IMR-90 (cell line): ENCODE results near the gene RAET1G. TPM values are rescaled to one million over a fixed set of nuclear protein-coding genes. Genes with fewer than 3 reads are reported as not detected.
A peak's percentile ranks its signal among the peaks of the same experiment; 100 is the strongest.

Experiments
- ATAC-seq: fragments of 200-7000 bp; cut with Tn5 transposase; 2 replicates; pipeline ENCODE4 v1.9.1; 2020; ENCODE audit warnings: low read depth, mild to moderate bottlenecking, moderate library complexity
- BruUV-seq: library from RNA; stranded (reverse); fragments of 400-500 nt; replicated peaks from 2 replicates; lab custom pipeline; 2021; lab: Mats Ljungman, UMichigan
- CTCF ChIA-PET: fragments of 300-600 bp; formaldehyde crosslinking; extraction: SDS; loops from one replicate; lab custom pipeline; 2021; ENCODE audit warnings: antibody characterized with exemption; lab: Yijun Ruan, JAX
- POLR2A ChIA-PET: fragments of 300-600 bp; sonication (Branson Sonifier 250); formaldehyde crosslinking; loops from one replicate; lab custom pipeline; 2022; ENCODE audit warnings: antibody characterized with exemption; ENCODE audit not compliant: unreplicated experiment; lab: Charles Lee
- DNase-seq: peaks from one replicate; pipeline ENCODE4 v3.0.0; 2013
- H2AFZ ChIP-seq: replicated peaks from 2 replicates; pipeline ENCODE3; 2013; ENCODE audit warnings: low read length, mild to moderate bottlenecking; ENCODE audit not compliant: poor library complexity
- H2AK5ac ChIP-seq: 2 replicates; pipeline ENCODE4 v1.6.1; 2013; ENCODE audit warnings: low read depth, low read length, inconsistent platforms
- H2AK9ac ChIP-seq: replicated peaks from 2 replicates; pipeline ENCODE3; 2013; ENCODE audit warnings: mild to moderate bottlenecking, low read depth, low read length, moderate library complexity; ENCODE audit not compliant: poor library complexity
- H2BK120ac ChIP-seq: 2 replicates; pipeline ENCODE4 v1.6.1; 2013; ENCODE audit warnings: low read depth, low read length, inconsistent platforms
- H2BK15ac ChIP-seq: 3 replicates; pipeline ENCODE4 v1.6.1; 2013; ENCODE audit warnings: low read depth, low read length, inconsistent platforms
- H2BK20ac ChIP-seq: 2 replicates; pipeline ENCODE4 v1.6.1; 2013; ENCODE audit warnings: low read depth, mild to moderate bottlenecking, inconsistent platforms, low read length, moderate library complexity
- H2BK5ac ChIP-seq: 2 replicates; pipeline ENCODE4 v1.6.1; 2013; ENCODE audit warnings: mild to moderate bottlenecking, low read depth, low read length, inconsistent platforms; ENCODE audit not compliant: poor library complexity, severe bottlenecking
- H3K14ac ChIP-seq: replicated peaks from 2 replicates; pipeline ENCODE4 v1.6.1; 2013; ENCODE audit warnings: low read depth, low read length, inconsistent platforms
- H3K18ac ChIP-seq: 2 replicates; pipeline ENCODE4 v1.6.1; 2013; ENCODE audit warnings: low read depth, low read length, control low read depth
- H3K23ac ChIP-seq: 2 replicates; pipeline ENCODE4 v1.6.1; 2013; ENCODE audit warnings: low read depth, low read length, inconsistent platforms
- H3K27ac ChIP-seq: 2 replicates; pipeline ENCODE4 v1.5.1; 2013; ENCODE audit warnings: mild to moderate bottlenecking, control low read depth, low read length; ENCODE audit not compliant: insufficient read depth
- H3K27me3 ChIP-seq: 2 replicates; pipeline ENCODE4 v1.6.1; 2013; ENCODE audit warnings: low read length; ENCODE audit not compliant: control insufficient read depth, insufficient read depth
- H3K36me3 ChIP-seq: 2 replicates; pipeline ENCODE4 v1.6.1; 2013; ENCODE audit warnings: low read length, mixed read lengths; ENCODE audit not compliant: control insufficient read depth, insufficient read depth
- H3K4ac ChIP-seq: 2 replicates; pipeline ENCODE4 v1.6.1; 2013; ENCODE audit warnings: low read depth, low read length, inconsistent platforms
- H3K4me1 ChIP-seq: 2 replicates; pipeline ENCODE4 v1.6.1; 2013; ENCODE audit warnings: low read length, mixed read lengths; ENCODE audit not compliant: control insufficient read depth, insufficient read depth
- H3K4me2 ChIP-seq: 2 replicates; pipeline ENCODE4 v1.6.1; 2013; ENCODE audit warnings: low read depth, mild to moderate bottlenecking, control low read depth, low read length, moderate library complexity
- H3K4me3 ChIP-seq: 2 replicates; pipeline ENCODE4 v1.5.1; 2013; ENCODE audit warnings: low read depth, mild to moderate bottlenecking, control low read depth, low read length, moderate library complexity; ENCODE audit not compliant: insufficient read depth
- H3K56ac ChIP-seq: 2 replicates; pipeline ENCODE4 v1.6.1; 2013; ENCODE audit warnings: low read length, inconsistent platforms; ENCODE audit not compliant: insufficient read depth; ENCODE audit errors: extremely low read depth
- H3K79me1 ChIP-seq, 2 experiments: 2 replicates each; pipeline ENCODE4 v1.6.1; 2013; ENCODE audit warnings: low read length in 2 of 2, inconsistent platforms in 1 of 2, low read depth in 1 of 2
- H3K9ac ChIP-seq: 2 replicates; pipeline ENCODE4 v1.6.1; 2013; ENCODE audit warnings: low read depth, low read length, control low read depth
- H3K9me1 ChIP-seq: 2 replicates; pipeline ENCODE4 v1.6.1; 2013; ENCODE audit warnings: low read length, inconsistent platforms; ENCODE audit not compliant: insufficient read depth
- H3K9me3 ChIP-seq: 2 replicates; pipeline ENCODE4 v1.6.1; 2013; ENCODE audit warnings: low read length; ENCODE audit not compliant: control insufficient read depth, insufficient read depth
- H4K20me1 ChIP-seq: 2 replicates; pipeline ENCODE4 v1.6.1; 2013; ENCODE audit warnings: low read length, inconsistent platforms; ENCODE audit not compliant: insufficient read depth
- H4K5ac ChIP-seq: 2 replicates; pipeline ENCODE4 v1.6.1; 2013; ENCODE audit warnings: mild to moderate bottlenecking, low read depth, low read length, control low read depth
- H4K8ac ChIP-seq, 2 experiments: 2 replicates each; pipeline ENCODE4 v1.6.1; 2013; ENCODE audit warnings: low read depth in 2 of 2, low read length in 2 of 2, control low read depth in 1 of 2, inconsistent platforms in 1 of 2
- H4K91ac ChIP-seq: 2 replicates; pipeline ENCODE4 v1.6.1; 2013; ENCODE audit warnings: low read depth, low read length, inconsistent platforms; ENCODE audit not compliant: insufficient read depth
- BHLHE40 ChIP-seq: fragments of 150-350 bp; IDR thresholded peaks from 2 replicates; pipeline ENCODE4 v1.6.1; 2016; ENCODE audit warnings: mild to moderate bottlenecking, low read depth, low read length
- CHD1 ChIP-seq: IDR thresholded peaks from 2 replicates; pipeline ENCODE4 v1.6.1; 2012; ENCODE audit warnings: low read depth, low read length, improper control_type of control experiment
- FOS ChIP-seq: fragments of 150-350 bp; IDR thresholded peaks from 2 replicates; pipeline ENCODE4 v1.6.1; 2016; ENCODE audit warnings: low read depth, low read length
- MAFK ChIP-seq: IDR thresholded peaks from 2 replicates; pipeline ENCODE4 v1.6.1; 2012; ENCODE audit warnings: low read depth, low read length, improper control_type of control experiment
- MXI1 ChIP-seq: IDR thresholded peaks from 2 replicates; pipeline ENCODE4 v1.6.1; 2012; ENCODE audit warnings: low read depth, mild to moderate bottlenecking, low read length, moderate library complexity, borderline replicate concordance
- POLR2A ChIP-seq: IDR thresholded peaks from 2 replicates; pipeline ENCODE4 v1.6.1; 2012; ENCODE audit warnings: mild to moderate bottlenecking, low read depth, low read length
- RAD21 ChIP-seq: IDR thresholded peaks from 2 replicates; pipeline ENCODE4 v1.6.1; 2012; ENCODE audit warnings: low read length, improper control_type of control experiment
- RCOR1 ChIP-seq: IDR thresholded peaks from 2 replicates; pipeline ENCODE4 v1.6.1; 2012; ENCODE audit warnings: mild to moderate bottlenecking, low read length, improper control_type of control experiment; ENCODE audit not compliant: insufficient replicate concordance
- RFX5 ChIP-seq: IDR thresholded peaks from 2 replicates; pipeline ENCODE4 v1.8.0; 2012; ENCODE audit warnings: low read depth, mild to moderate bottlenecking, low read length, moderate library complexity
- SMC3 ChIP-seq: fragments of 150-350 bp; IDR thresholded peaks from 2 replicates; pipeline ENCODE4 v1.6.1; 2016; ENCODE audit warnings: low read depth, mild to moderate bottlenecking, antibody characterized with exemption, low read length, moderate library complexity
- WGBS, 2 experiments: methylation state at CpG; one replicate each; pipeline versions ENCODE4 v1.1.5 to v1.1.7; 2013; ENCODE audit warnings: missing lambda C conversion rate in 2 of 2; ENCODE audit not compliant: insufficient read length in 1 of 2; ENCODE audit errors: extremely low coverage in 2 of 2; 5-methylcytosine and 5-hydroxymethylcytosine counted together
- dilution Hi-C: fragments of 300-500 bp; cut with HindIII; formaldehyde crosslinking; loops from one replicate; pipeline ENCODE4 v1.14.3; 2018; ENCODE audit warnings: low sequenced_read_pairs; ENCODE audit not compliant: unreplicated experiment
- in situ Hi-C: fragments of 300-500 bp; cut with MboI; formaldehyde crosslinking; loops from 3 replicates; pipeline ENCODE4 v1.14.3; 2019; ENCODE audit warnings: low sequenced_read_pairs, inconsistent platforms, mixed read lengths
- intact Hi-C: fragments of 100-400 bp; cut with micrococcal nuclease; formaldehyde crosslinking; loops from 2 replicates; pipeline ENCODE4 v1.10.0; 2022
- polyA plus RNA-seq, 3 experiments: library from polyadenylated mRNA; depleted of rRNA; stranded (reverse); fragments of >200 nt; gene quantifications; 2 replicates each; pipeline ENCODE4 v1.2.3, GENCODE V29; 2012; ENCODE audit warnings: low replicate concordance in 1 of 3
- total RNA-seq: library from RNA; depleted of rRNA; stranded (reverse); fragments of >200 nt; gene quantifications from 2 replicates; pipeline ENCODE4 v1.2.3, GENCODE V29; 2012
- TF ChIP-seq, protein P1 (sequence below): fragments of 150-350 bp; IDR thresholded peaks from 2 replicates; pipeline ENCODE4 v1.6.1; 2017; ENCODE audit warnings: mild to moderate bottlenecking, antibody characterized with exemption, low read length, low read depth
- TF ChIP-seq, protein P2 (sequence below): fragments of 150-350 bp; IDR thresholded peaks from 2 replicates; pipeline ENCODE4 v1.6.1; 2016; ENCODE audit warnings: low read depth, mild to moderate bottlenecking, low read length, moderate library complexity, borderline replicate concordance

The RAET1G gene
- total and polyA plus RNA-seq, 2 of the 4 experiments (the other 2 are of a cell fraction): 1.3 to 4.2 TPM

DNA sequence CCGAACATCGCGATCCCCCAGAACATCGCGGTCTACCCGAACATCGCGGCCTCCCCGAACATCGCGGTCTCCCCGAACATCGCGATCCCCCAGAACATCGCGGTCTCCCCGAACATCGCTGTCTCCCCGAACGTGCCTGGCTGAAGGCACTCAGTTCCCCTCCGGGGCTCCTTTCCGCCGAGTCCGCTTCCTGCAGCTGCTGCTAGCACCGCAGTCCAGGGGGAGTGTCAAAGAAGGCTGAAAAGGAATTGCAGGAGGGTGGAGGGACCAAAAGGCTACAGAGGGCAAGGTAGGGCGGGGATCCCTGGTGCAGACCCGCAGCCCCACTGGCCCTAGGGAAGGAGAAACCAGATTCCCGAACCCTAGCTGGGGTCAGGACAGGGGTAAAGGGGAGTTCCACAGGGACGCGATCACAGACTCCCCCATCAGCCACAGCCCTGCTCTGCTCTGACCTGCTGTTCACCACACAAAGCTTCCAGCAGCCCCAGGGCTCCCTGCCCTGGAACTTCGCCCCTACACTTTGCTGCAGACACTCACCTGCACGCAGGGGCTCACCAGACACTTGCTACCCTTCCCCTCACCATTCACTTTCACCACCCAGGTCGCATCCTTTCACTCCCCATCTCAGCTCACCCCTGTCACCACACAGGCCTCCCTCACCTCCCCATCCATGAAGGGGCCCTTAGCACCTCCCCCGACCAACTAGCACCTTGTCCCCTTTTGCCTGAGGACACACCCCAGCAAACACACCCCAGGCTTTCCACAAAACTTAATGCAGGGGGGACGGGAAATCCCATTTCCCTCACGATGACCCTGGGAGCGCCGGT is 42.5 kb upstream of the RAET1G start:
- H3K14ac ChIP-seq: no peak overlapping the region
- intact Hi-C loops (no loop called here), dilution Hi-C loops (no loop called here), in situ Hi-C loops (no loop called here)
- peaks cover 2% of the 10 kb centered on the region; the same call in 1 of the 2 replicates for H3K4me1 ChIP-seq
- H2BK5ac ChIP-seq: no peak overlapping the region
- H3K27me3 ChIP-seq: peaks cover 62% of the 10 kb centered on the region
- H3K56ac ChIP-seq: no peak overlapping the region
- no peak overlapping the region for H4K8ac ChIP-seq
- H4K20me1 ChIP-seq: no peaks in the 10 kb centered on the region; the same call in 1 of the 2 replicates
- H4K91ac ChIP-seq: no peak overlapping the region
- H3K4me3 ChIP-seq: peak overlapping the region; percentile 53
- no peak overlapping the region for H2BK20ac ChIP-seq
- H3K79me1 ChIP-seq: 0 out of 4 replicates have a peak, but pooled peaks cover 0 to 4% of the 10 kb centered on the region in 2 experiments
- peak overlapping the region; percentile 88; the same call in 1 of the 2 replicates for H3K4me2 ChIP-seq
- no peak overlapping the region for H3K9ac ChIP-seq
- no peak for ATAC-seq
- no peak for TF ChIP-seq FOS
- no peak for TF ChIP-seq RFX5
- TF ChIP-seq POLR2A: no peak
- TF ChIP-seq, protein P1, sequence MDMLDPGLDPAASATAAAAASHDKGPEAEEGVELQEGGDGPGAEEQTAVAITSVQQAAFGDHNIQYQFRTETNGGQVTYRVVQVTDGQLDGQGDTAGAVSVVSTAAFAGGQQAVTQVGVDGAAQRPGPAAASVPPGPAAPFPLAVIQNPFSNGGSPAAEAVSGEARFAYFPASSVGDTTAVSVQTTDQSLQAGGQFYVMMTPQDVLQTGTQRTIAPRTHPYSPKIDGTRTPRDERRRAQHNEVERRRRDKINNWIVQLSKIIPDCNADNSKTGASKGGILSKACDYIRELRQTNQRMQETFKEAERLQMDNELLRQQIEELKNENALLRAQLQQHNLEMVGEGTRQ: no peak
- TF ChIP-seq MXI1: no peak
- TF ChIP-seq RCOR1: no peak
- TF ChIP-seq CHD1: no peak
- no peak for TF ChIP-seq MAFK
- TF ChIP-seq BHLHE40: no peak
- TF ChIP-seq RAD21: no peak
- TF ChIP-seq, protein P2, sequence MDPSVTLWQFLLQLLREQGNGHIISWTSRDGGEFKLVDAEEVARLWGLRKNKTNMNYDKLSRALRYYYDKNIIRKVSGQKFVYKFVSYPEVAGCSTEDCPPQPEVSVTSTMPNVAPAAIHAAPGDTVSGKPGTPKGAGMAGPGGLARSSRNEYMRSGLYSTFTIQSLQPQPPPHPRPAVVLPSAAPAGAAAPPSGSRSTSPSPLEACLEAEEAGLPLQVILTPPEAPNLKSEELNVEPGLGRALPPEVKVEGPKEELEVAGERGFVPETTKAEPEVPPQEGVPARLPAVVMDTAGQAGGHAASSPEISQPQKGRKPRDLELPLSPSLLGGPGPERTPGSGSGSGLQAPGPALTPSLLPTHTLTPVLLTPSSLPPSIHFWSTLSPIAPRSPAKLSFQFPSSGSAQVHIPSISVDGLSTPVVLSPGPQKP: no peak
- no peak for TF ChIP-seq SMC3
- no peak overlapping the region for H2AK5ac ChIP-seq
- H4K5ac ChIP-seq: no peak overlapping the region
- H2AFZ ChIP-seq: peak overlapping the region; percentile 79
- no peaks in the 10 kb centered on the region for H3K36me3 ChIP-seq
- no peak for DNase-seq
- H3K4ac ChIP-seq: no peak overlapping the region
- H2BK15ac ChIP-seq: no peak overlapping the region
- 15% methylated on average over 9 of the region's 38 CpGs; no CpG with 5 or more reads in 1 of the 2 experiments for WGBS, 2 experiments
- H3K9me3 ChIP-seq: no peaks in the 10 kb centered on the region; the same call in 1 of the 2 replicates
- POLR2A ChIA-PET: interaction anchor here (0.6 kb wide), 1 partner anchor 355 kb away, joined by 4 read pairs; no protein-coding TSS in a partner anchor
- no peak overlapping the region for H2BK120ac ChIP-seq
- 0 out of 2 replicates have a peak overlapping the region, but pooled peaks have one; percentile 56 for H3K23ac ChIP-seq
- no peak overlapping the region for H2AK9ac ChIP-seq
- CTCF ChIA-PET: no interaction called here
- H3K27ac ChIP-seq: no peak overlapping the region
- no peak overlapping the region for H3K18ac ChIP-seq
- H3K9me1 ChIP-seq: 0 out of 2 replicates have a peak, but pooled peaks cover 7% of the 10 kb centered on the region
- BruUV-seq: no TSS peak
